Astrocyte (in vitro differentiated cells and primary cell): ENCODE measurements around the gene CMIP.

ENCODE experiments used
- EZH2 ChIP-seq: IDR thresholded peaks from 2 replicates; pipeline ENCODE4 v1.6.1; 2012; ENCODE audit warnings: mild to moderate bottlenecking, low read length, inconsistent platforms; ENCODE audit not compliant: insufficient read depth
- TF ChIP-seq, protein P1 (sequence below): IDR thresholded peaks from 2 replicates; pipeline ENCODE4 v1.5.1; 2011; ENCODE audit warnings: low read depth, mild to moderate bottlenecking, inconsistent platforms, low read length, moderate library complexity; ENCODE audit not compliant: insufficient read depth

DNA sequence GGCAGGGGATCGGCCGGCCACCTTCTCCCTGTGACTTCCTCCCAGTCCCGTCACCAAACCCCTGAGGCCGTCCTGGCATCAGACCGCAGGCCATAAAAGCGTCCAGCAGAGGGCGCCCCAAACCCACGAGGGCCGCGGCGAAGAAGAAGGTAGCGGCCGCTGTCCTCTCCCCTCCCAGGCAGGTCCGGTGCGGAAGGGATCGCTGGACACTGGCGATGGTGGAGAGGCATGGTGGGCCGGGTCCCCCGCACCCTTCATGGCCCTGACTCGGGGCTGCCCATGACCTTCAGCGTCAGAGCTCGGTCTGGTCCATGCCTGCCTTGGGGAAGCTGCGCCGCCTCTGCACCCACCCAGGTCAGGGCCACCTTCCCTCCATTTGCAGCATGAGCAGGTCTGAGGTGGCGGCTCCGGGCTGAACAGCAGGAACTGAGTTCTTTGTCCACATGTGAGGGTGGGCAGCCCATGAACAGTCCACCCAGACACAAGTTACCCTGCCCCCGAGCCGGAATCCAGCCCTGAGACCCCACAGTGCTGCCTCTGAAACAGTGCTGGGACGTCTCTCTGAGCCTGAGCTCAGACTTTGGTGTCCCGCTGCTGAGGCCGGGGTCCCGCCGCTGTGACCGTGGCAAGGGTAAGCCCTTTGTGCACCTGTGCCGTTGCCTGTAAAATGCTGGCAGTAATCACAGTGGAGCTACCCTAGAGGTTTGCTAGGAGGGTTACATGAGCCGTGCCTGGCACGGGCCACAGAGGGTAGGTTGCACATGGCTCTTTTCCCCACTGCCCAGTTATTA, 40.8 kb upstream of the CMIP start:
- TF ChIP-seq, protein P1, sequence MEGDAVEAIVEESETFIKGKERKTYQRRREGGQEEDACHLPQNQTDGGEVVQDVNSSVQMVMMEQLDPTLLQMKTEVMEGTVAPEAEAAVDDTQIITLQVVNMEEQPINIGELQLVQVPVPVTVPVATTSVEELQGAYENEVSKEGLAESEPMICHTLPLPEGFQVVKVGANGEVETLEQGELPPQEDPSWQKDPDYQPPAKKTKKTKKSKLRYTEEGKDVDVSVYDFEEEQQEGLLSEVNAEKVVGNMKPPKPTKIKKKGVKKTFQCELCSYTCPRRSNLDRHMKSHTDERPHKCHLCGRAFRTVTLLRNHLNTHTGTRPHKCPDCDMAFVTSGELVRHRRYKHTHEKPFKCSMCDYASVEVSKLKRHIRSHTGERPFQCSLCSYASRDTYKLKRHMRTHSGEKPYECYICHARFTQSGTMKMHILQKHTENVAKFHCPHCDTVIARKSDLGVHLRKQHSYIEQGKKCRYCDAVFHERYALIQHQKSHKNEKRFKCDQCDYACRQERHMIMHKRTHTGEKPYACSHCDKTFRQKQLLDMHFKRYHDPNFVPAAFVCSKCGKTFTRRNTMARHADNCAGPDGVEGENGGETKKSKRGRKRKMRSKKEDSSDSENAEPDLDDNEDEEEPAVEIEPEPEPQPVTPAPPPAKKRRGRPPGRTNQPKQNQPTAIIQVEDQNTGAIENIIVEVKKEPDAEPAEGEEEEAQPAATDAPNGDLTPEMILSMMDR, result peak; percentile 54
- TF ChIP-seq EZH2, result no peak
